HepG2 (cell line): ENCODE data around the gene PLCXD3.

Experiments
- CTCF ChIP-seq: sonication (generic); formaldehyde crosslinking; IDR thresholded peaks from 2 replicates; pipeline ENCODE4 v1.5.0; 2020; ENCODE audit warnings: mild to moderate bottlenecking, missing genetic modification reagents, moderate library complexity
- KAT2B ChIP-seq: fragments of 150-350 bp; IDR thresholded peaks from 2 replicates; pipeline ENCODE4 v1.6.1; 2014; ENCODE audit warnings: low read depth, low read length, borderline replicate concordance
- ZNF549 ChIP-seq: sonication (generic); formaldehyde crosslinking; IDR thresholded peaks from 2 replicates; pipeline ENCODE4 v1.5.0; 2020; ENCODE audit warnings: missing genetic modification reagents

DNA sequence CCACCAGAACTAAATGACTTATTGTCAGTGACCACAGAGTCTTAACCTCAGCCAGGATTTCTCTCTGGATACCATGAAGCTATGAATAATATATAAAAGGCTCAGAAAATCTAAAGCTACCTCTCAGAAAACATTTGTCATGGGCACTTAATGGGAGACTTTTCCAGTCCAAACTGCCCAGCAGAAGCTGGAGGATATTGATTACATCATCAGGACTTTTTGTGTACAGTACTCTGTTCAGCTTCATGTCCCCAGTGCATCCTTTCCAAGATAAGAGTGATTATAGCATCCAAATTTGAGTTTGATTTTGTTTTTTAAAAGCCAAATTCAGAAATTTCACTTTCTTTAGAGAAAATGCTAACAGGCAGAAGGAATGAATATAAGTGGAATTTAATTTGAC, 173.2 kb downstream of the PLCXD3 start:
- TF ChIP-seq KAT2B (no peak), CTCF (CRISPR knock-in tag) (no peak), ZNF549 (no peak)
